OCI-LY3 (cell line): ENCODE results near the gene FOXL1.

ENCODE experiments used
- H2AFZ ChIP-seq: fragments of 200-600, 300-600 bp; shearing (Covaris generic); 2 replicates; pipeline ENCODE4 v1.6.0; 2014; ENCODE audit warnings: antibody characterized with exemption, low read depth, low read length
- H3K27ac ChIP-seq: fragments of 200-600, 300-600 bp; sonication (generic); 2 replicates; pipeline ENCODE4 v1.5.1; 2014; ENCODE audit warnings: mild to moderate bottlenecking, low read length, moderate library complexity, mixed read lengths
- H3K27me3 ChIP-seq: fragments of 200-600, 300-600 bp; sonication (generic); 2 replicates; pipeline ENCODE4 v1.6.1; 2014; ENCODE audit warnings: low read depth, low read length, mixed read lengths
- H3K36me3 ChIP-seq: fragments of 200-600, 300-600 bp; sonication (generic); replicated peaks from 2 replicates; pipeline ENCODE3; 2014; ENCODE audit warnings: low read depth, low read length, mixed read lengths
- H3K4me1 ChIP-seq: fragments of 300-600, 200-600 bp; sonication (generic); 2 replicates; pipeline ENCODE4 v1.6.1; 2014; ENCODE audit warnings: low read length, mixed read lengths
- H3K4me2 ChIP-seq: fragments of 200-600, 300-600 bp; sonication (generic); 2 replicates; pipeline ENCODE4 v1.6.1; 2014; ENCODE audit warnings: low read length, mixed read lengths
- H3K4me3 ChIP-seq: fragments of 300-600, 200-600 bp; sonication (generic); 2 replicates; pipeline ENCODE4 v1.5.1; 2014; ENCODE audit warnings: antibody characterized with exemption, mild to moderate bottlenecking, low read length, moderate library complexity
- H3K79me2 ChIP-seq: fragments of 300-600, 200-600 bp; shearing (Covaris generic); 2 replicates; pipeline ENCODE4 v1.6.1; 2014; ENCODE audit warnings: mild to moderate bottlenecking, low read length, mixed read lengths
- H3K9ac ChIP-seq: fragments of 300-600, 200-600 bp; shearing (Covaris generic); 2 replicates; pipeline ENCODE4 v1.6.0; 2014; ENCODE audit warnings: mild to moderate bottlenecking, low read length, moderate library complexity
- H3K9me3 ChIP-seq: fragments of 200-600, 300-600 bp; shearing (Covaris generic); 2 replicates; pipeline ENCODE4 v1.6.1; 2014; ENCODE audit warnings: low read length, mixed read lengths; ENCODE audit not compliant: insufficient read depth
- H4K20me1 ChIP-seq: fragments of 200-600, 300-600 bp; sonication (generic); 2 replicates; pipeline ENCODE4 v1.6.1; 2016; ENCODE audit warnings: low read length, mixed read lengths; ENCODE audit not compliant: insufficient read depth
- CTCF ChIP-seq: fragments of 200-600, 300-600 bp; sonication (generic); IDR thresholded peaks from 2 replicates; pipeline ENCODE4 v1.5.1; 2014; ENCODE audit warnings: antibody characterized with exemption, low read length, low read depth
- EZH2phosphoT487 ChIP-seq: fragments of 200-600 bp; shearing (Covaris generic); IDR thresholded peaks from 2 replicates; pipeline ENCODE4 v1.6.1; 2018; ENCODE audit warnings: antibody characterized with exemption, mixed run types, low read depth

Gene FOXL1

GRCh38 chr16:86578061-86578599 lies at the start of gene FOXL1:
Gene FOXL1 (plus strand): TSS chr16:86578549. CDS start chr16:86578724, 175 bp downstream.
- H3K27me3 ChIP-seq: peaks cover 5% of the 10 kb centered on the region; the same call in 1 of the 2 replicates
- TF ChIP-seq EZH2phosphoT487 (no peak), CTCF (no peak)
- H3K4me2 ChIP-seq: no peak within 1 kb of the TSS
- no peaks in the 10 kb centered on the region for H4K20me1 ChIP-seq
- no peaks in the 10 kb centered on the region for H3K4me1 ChIP-seq
- H3K9me3 ChIP-seq: no peaks in the 10 kb centered on the region
- no peaks in the 10 kb centered on the region for H3K36me3 ChIP-seq
- H2AFZ ChIP-seq: no peak within 1 kb of the TSS
- H3K79me2 ChIP-seq: no peaks in the 10 kb centered on the region
- H3K9ac ChIP-seq: no peak within 1 kb of the TSS
- H3K27ac ChIP-seq: no peak within 1 kb of the TSS
- no peak within 1 kb of the TSS for H3K4me3 ChIP-seq

- H3K79me2 ChIP-seq: no peaks in the 10 kb centered on the region
- no peaks in the 10 kb centered on the region for H3K36me3 ChIP-seq
- H3K9ac ChIP-seq: no peak overlapping the region
- no peak overlapping the region for H3K4me2 ChIP-seq
- H2AFZ ChIP-seq: no peak overlapping the region
- no peak overlapping the region for H3K27ac ChIP-seq
- no peak for TF ChIP-seq EZH2phosphoT487
- TF ChIP-seq CTCF: no peak
- H3K4me3 ChIP-seq: no peak overlapping the region
- no peaks in the 10 kb centered on the region for H3K4me1 ChIP-seq
- H4K20me1 ChIP-seq: no peaks in the 10 kb centered on the region
- no peaks in the 10 kb centered on the region for H3K27me3 ChIP-seq
- no peaks in the 10 kb centered on the region for H3K9me3 ChIP-seq
Measured at GRCh38 chr16:86529160-86529559, 49.2 kb upstream of the FOXL1 start.

- TF ChIP-seq EZH2phosphoT487 (no peak), CTCF (no peak)
- no peak overlapping the region for H2AFZ ChIP-seq
- no peaks in the 10 kb centered on the region for H3K4me1 ChIP-seq
- no peak overlapping the region for H3K9ac ChIP-seq
- no peaks in the 10 kb centered on the region for H3K27me3 ChIP-seq
- H3K27ac ChIP-seq: no peak overlapping the region
- H3K36me3 ChIP-seq: no peaks in the 10 kb centered on the region
- no peaks in the 10 kb centered on the region for H4K20me1 ChIP-seq
- no peak overlapping the region for H3K4me2 ChIP-seq
- no peak overlapping the region for H3K4me3 ChIP-seq
- H3K9me3 ChIP-seq: no peaks in the 10 kb centered on the region
- no peaks in the 10 kb centered on the region for H3K79me2 ChIP-seq
Measured at GRCh38 chr16:86530251-86531190, 47.8 kb upstream of the FOXL1 start.

- no peak overlapping the region for H3K4me3 ChIP-seq
- no peaks in the 10 kb centered on the region for H4K20me1 ChIP-seq
- H3K4me2 ChIP-seq: no peak overlapping the region
- no peak overlapping the region for H3K27ac ChIP-seq
- no peak overlapping the region for H3K9ac ChIP-seq
- H3K9me3 ChIP-seq: no peaks in the 10 kb centered on the region
- H3K79me2 ChIP-seq: no peaks in the 10 kb centered on the region
- no peaks in the 10 kb centered on the region for H3K36me3 ChIP-seq
- no peaks in the 10 kb centered on the region for H3K27me3 ChIP-seq
- H3K4me1 ChIP-seq: no peaks in the 10 kb centered on the region
- no peak for TF ChIP-seq EZH2phosphoT487
- TF ChIP-seq CTCF: no peak
- no peak overlapping the region for H2AFZ ChIP-seq
Measured at GRCh38 chr16:86531191-86531545, 47.2 kb upstream of the FOXL1 start.
